ENCODE results near the gene LYSMD3. TPM values are rescaled to one million over a fixed set of nuclear protein-coding genes. Genes with fewer than 3 reads are reported as not detected.

Gene LYSMD3
- polyA plus RNA-seq, 1 experiment = 25.8 TPM

GRCh38 chr5:90549223-90549622 lies 19.8 kb upstream of the LYSMD3 start:
- Histone ChIP-seq H3K9me3 (ENCODE audit: control insufficient read depth, insufficient read depth, low read length) (no peaks in the 10 kb centered on the region), H3K4me3 (ENCODE audit: low read depth, low read length) (no peak overlapping the region), H3K27ac (ENCODE audit: low read depth, low read length) (no peak overlapping the region), H3K27me3 (ENCODE audit: control insufficient read depth, insufficient read depth, low read length) (no peaks in the 10 kb centered on the region)
- POLR2A ChIA-PET = no interaction called here
- TF ChIP-seq CTCF (IDR thresholded peaks at IDR 0.05; ENCODE audit: low read depth, low read length) = no peak
- CTCF ChIA-PET = interaction anchor here (1.8 kb wide), 1 partner anchor 19 kb away, joined by 6 read pairs; the partner anchor contains the start of gene LYSMD3
- no peak for DNase-seq (ENCODE audit: low read depth, low spot score)

GRCh38 chr5:90548069-90548593 lies 18.7 kb upstream of the LYSMD3 start:
- Histone ChIP-seq H3K27ac (ENCODE audit: low read depth, low read length) (no peak overlapping the region), H3K9me3 (ENCODE audit: control insufficient read depth, insufficient read depth, low read length) (no peaks in the 10 kb centered on the region), H3K4me3 (ENCODE audit: low read depth, low read length) (no peak overlapping the region), H3K27me3 (ENCODE audit: control insufficient read depth, insufficient read depth, low read length) (no peaks in the 10 kb centered on the region)
- ChIA-PET POLR2A (no interaction called here), CTCF (interaction anchor here (0.7 to 1.8 kb wide), 4 partner anchors 18 to 114 kb away, joined by 3 to 6 read pairs (median 4); partner anchors contain the start of gene LYSMD3)
- no peak for DNase-seq (ENCODE audit: low read depth, low spot score)
- no peak for TF ChIP-seq CTCF (IDR thresholded peaks at IDR 0.05; ENCODE audit: low read depth, low read length)

- POLR2A ChIA-PET = no interaction called here
- no peaks in the 10 kb centered on the region for H3K9me3 ChIP-seq (ENCODE audit: control insufficient read depth, insufficient read depth, low read length)
- H3K4me3 ChIP-seq (ENCODE audit: low read depth, low read length) = no peak overlapping the region
- CTCF ChIA-PET = no interaction called here
- no peak for DNase-seq (ENCODE audit: low read depth, low spot score)
- H3K27ac ChIP-seq (ENCODE audit: low read depth, low read length) = no peak overlapping the region
- no peaks in the 10 kb centered on the region for H3K27me3 ChIP-seq (ENCODE audit: control insufficient read depth, insufficient read depth, low read length)
- TF ChIP-seq CTCF (IDR thresholded peaks at IDR 0.05; ENCODE audit: low read depth, low read length) = no peak
These were observed 17.7 kb upstream of the LYSMD3 start for GRCh38 chr5:90547072-90547536.

GRCh38 chr5:90546216-90546837 lies 16.9 kb upstream of the LYSMD3 start:
- Histone ChIP-seq H3K4me3 (ENCODE audit: low read depth, low read length) (no peak overlapping the region), H3K9me3 (ENCODE audit: control insufficient read depth, insufficient read depth, low read length) (no peaks in the 10 kb centered on the region), H3K27me3 (ENCODE audit: control insufficient read depth, insufficient read depth, low read length) (no peaks in the 10 kb centered on the region), H3K27ac (ENCODE audit: low read depth, low read length) (no peak overlapping the region)
- POLR2A ChIA-PET = no interaction called here
- CTCF ChIA-PET = interaction anchor here (0.5 kb wide), 1 partner anchor 56 kb away, joined by 5 read pairs; no protein-coding TSS in a partner anchor
- no peak for TF ChIP-seq CTCF (IDR thresholded peaks at IDR 0.05; ENCODE audit: low read depth, low read length)
- no peak for DNase-seq (ENCODE audit: low read depth, low spot score)

GRCh38 chr5:90545511-90545910 lies 16.1 kb upstream of the LYSMD3 start:
- H3K27me3 ChIP-seq (ENCODE audit: control insufficient read depth, insufficient read depth, low read length) = no peaks in the 10 kb centered on the region
- TF ChIP-seq CTCF (IDR thresholded peaks at IDR 0.05; ENCODE audit: low read depth, low read length) = no peak
- no peaks in the 10 kb centered on the region for H3K9me3 ChIP-seq (ENCODE audit: control insufficient read depth, insufficient read depth, low read length)
- H3K4me3 ChIP-seq (ENCODE audit: low read depth, low read length) = no peak overlapping the region
- DNase-seq (ENCODE audit: low read depth, low spot score) = no peak
- H3K27ac ChIP-seq (ENCODE audit: low read depth, low read length) = no peak overlapping the region
- POLR2A ChIA-PET = no interaction called here
- CTCF ChIA-PET = interaction anchor here (0.5 kb wide), 1 partner anchor 55 kb away, joined by 5 read pairs; no protein-coding TSS in a partner anchor

Data from AG04450 (cell line).